GM18502 (cell line): Measurements from ENCODE around the gene KIAA0513.

ENCODE experiments used
- ATAC-seq: cut with Tn5 transposase; IDR thresholded peaks from one replicate; pipeline ENCODE4 v1.9.1; 2021; ENCODE audit warnings: mild to moderate bottlenecking; ENCODE audit not compliant: unreplicated experiment, poor library complexity

KIAA0513 gene

DNA sequence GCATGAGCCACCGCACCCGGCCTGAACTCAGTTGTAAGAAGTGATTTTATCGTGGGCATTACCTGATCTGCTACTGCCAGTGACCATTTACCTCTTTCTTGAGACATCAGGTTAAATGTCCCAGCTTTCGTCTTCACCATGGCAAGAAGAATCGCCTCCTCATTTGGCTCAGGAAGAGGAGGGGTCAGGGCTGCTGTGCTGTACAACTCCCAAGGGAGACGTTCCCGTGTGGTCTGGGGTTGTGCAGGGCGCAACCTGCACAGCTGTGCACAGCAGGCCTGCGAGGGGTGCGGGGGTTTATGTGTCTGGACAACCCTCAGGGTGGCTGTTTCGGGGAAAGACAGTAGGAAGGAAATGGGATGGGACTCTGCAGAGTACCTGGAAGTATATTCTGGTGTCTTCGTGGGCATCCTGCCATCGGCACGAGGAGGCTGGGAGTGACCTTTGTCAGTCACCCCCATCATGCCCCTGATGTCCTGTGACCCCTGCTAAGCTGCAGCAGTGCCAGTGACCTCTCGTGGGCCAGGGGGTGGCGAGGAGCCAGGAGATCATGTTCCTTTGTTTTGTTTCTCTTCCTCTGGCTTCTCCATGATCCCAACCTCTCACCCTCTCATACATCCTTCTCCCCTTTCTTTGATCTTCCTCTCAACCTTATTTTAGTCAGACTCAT, 57.4 kb downstream of the KIAA0513 start:
- ATAC-seq, result no peak

DNA sequence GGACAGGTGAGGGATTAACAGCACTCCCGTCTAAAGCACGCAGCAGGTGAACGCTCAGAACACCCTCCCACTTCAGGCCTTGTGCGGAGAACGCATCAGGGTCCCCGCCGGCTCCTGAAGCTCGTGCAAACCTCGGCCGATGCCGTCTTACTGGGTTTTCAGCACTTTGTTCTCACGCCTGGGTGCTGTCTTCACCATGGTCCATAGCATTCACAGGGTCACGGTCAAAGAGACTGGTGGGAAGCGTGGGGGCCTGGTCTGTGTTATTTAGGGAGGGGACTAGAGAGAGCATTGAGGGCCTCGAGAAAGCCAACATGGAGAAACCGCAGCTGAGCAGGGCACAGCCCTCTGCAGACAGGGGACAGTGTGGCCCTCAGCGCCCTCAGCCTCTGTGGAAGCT, 58.1 kb downstream of the KIAA0513 start:
- no peak for ATAC-seq

DNA sequence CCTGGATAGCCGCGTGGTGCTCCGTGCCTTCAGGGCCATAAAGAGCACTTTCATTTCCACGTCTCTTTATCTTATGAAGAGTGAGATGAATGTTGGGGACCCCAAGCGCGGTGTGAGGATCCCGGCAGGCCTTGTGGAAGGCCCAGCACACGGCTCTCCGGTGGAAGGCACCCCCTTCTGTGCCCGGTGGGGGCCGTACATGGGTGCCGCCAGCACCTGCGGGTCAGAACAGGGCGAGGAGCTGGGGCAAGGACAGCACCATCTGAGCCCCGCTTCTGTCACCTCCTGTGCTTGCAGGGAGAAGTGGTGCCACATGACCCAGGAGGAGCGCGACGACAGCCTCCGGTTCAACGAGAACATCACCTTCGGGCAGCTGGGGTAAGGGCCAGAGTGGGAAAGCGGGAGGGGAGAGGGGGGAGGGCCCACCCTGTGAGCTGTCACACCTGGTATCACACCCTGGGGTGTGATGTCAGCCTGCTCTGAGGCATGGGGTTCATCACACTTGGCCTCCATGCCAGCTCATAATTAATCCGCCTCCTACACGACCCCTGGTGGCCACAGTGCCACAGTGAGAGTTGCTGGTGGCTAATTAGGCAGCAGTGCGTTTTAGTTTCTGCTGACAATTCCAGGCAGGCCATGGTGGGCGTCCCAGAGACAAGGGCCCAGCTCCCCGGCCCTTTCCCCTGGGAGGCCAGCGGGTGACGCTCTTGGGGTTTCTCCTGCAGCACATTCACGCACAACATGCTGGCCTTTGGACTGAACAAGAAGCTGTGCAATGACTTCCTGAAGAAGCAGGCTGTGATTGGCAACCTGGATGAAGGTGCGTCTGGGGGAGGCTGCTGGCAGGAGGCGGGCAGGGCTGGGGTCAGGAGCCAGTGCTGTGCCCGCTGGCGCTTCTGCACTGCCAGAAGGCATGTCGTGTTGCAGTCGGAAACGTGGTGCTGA, 59.0 kb downstream of the KIAA0513 start:
- peak; percentile 69 for ATAC-seq

DNA sequence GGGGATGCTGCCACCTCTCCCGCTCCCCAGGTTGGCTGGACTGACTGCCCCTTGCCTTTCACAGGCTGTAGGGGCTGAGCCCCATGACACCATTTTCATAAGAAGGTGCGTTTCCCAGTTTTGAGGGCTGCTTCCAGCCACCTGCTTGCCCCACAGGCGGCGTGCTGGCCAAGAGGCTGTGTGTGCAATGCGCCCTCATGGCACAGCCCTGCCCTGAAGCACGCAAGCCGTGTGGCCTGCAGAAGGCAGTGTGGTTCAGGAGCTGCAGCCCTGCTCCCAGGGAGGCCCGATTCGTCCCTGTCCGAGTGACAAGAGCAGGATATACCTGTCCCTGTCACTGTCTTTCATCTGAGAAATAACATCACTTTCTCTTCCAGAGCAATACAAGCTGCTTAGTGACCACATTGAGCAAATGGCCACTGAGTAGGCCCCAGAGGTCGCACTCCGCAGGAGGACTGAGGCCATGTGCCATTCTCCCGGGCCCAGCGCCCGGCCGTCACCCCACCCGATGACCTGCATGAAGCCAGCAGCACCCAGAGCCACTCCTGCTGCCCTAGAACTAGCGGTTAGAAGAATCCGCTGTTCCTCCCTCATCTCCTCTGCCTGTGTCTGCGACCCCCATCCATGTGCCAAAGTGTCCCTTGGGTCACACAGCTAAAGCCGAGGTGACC, 60.4 kb downstream of the KIAA0513 start:
- ATAC-seq, result no peak

- no peak for ATAC-seq
These were observed 61.1 kb downstream of the KIAA0513 start for GRCh38 chr16:85088570-85089199.

GRCh38 chr16:85089525-85089924, 61.9 kb downstream of the KIAA0513 start:
- ATAC-seq, result no peak

GRCh38 chr16:85090181-85090580, 62.6 kb downstream of the KIAA0513 start:
- ATAC-seq, result no peak

DNA sequence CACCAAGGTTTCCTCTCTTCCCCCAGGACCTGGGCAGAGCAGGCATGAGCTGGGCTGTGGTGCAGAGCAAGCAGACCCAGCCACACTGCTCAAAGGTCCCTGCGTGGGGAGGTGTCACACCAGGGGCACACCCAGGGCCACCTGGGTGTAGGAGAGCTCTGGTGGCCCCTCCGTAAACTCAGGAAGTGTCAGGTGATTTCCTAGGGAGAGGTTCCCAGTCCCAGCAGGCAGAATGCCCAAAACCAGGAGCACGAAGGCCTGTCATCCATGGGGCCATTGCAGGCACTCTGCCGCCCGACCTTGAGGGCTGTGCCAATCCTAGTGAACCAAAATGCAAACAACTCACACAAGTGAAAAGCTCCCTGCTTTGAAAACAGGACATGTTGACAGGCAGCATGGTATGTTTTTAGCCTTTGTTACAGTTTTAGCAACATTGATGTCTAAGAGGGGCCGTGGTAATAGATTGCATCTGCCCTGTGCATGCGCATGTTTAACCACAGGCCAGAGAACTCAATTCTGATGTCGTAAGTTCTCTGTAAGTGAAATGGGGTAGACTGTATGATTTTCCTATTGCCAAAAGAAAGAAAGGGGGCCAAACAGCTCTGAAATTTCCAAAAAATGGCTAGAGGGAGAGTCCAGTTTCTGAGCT, 63.4 kb downstream of the KIAA0513 start:
- ATAC-seq, result no peak

GRCh38 chr16:85091522-85091910, 63.9 kb downstream of the KIAA0513 start:
- no peak for ATAC-seq

DNA sequence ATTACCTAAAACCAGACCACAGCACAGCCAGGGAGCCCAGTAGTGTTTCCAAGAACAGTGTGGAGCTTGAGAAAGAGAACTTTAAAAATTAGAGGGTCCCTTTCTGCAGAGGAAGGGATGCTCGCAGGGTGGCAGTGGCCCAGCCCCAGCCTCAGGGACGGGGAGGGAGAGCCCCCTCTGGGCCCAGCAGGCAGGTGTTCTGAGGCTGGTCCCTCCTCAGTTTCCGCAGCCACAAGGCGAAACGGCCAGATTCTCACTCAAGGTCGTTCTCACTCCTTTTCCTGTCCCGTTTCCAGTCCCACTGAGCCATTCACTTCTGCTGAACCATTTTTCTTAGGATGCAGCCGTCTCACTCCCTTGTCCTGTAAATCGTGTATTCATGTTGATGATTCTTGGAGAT, 64.7 kb downstream of the KIAA0513 start:
- ATAC-seq, result no peak

DNA sequence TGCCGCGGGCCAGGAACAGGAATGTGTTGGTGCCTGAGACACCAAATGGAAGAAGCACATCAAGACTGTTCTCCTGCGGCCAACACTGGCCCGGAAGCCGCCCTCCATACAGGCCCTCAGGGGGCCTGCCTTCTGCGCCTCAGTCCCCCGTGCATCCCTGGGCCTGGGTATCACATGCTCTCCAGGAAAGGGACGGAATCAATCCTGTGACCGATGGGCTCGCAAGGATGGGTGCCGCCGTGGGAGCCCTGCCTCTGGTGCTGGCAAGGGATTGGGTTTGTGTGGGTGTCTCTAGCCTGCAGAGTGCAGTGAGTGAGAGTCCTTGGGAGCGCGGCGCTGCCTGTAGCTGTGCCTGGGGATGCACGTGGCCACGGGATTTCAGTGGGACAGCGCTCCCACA, 65.3 kb downstream of the KIAA0513 start:
- no peak for ATAC-seq

DNA sequence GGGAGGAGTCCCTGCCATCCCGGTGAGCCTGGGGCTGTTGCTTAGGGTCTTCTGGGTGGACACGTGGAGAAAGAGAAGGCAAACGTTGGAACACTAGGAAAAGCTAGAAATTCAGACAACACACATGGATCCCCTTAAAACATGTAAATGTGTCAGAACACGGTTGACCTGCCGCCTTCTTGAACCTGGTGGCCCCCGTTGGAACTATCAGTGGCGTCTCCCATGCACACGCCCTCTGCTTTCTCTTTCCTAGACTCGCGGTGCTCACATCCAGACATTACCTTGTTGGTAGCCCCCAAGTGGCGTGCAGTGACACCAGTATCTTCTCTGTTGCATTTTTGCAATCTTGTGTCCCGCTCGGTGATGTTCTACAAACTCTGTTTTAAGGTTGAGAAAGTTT, 66.1 kb downstream of the KIAA0513 start:
- ATAC-seq, result no peak

DNA sequence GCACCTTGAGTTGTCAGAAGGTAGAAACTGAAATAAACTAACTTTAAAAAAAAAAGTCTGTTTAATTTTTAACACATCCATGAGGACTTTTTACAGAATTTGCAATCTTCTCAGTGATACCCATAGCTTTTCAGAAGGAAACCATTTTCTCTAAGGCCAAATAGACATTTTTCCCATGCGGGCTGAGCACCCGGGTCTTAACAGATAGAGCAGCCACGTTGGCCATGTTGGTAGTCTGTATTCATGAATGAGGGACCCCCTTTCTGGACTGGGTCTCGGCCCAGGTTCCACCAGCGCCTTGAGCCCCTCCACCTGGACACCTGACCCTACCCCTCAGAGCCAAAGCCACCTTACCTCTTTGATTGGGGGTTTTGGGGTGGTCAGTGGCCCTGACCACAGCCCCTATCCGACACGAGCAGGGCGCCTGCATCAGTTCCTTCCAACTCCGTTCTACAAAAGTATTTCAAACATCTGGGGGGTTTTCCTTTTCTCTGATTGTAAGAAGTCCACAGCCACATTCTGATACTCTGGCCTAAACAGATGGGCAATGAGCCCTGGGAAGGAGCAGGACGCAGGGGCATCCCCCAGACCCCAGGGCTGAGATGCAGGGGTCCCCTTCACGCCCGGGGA, 66.7 kb downstream of the KIAA0513 start:
- no peak for ATAC-seq

DNA sequence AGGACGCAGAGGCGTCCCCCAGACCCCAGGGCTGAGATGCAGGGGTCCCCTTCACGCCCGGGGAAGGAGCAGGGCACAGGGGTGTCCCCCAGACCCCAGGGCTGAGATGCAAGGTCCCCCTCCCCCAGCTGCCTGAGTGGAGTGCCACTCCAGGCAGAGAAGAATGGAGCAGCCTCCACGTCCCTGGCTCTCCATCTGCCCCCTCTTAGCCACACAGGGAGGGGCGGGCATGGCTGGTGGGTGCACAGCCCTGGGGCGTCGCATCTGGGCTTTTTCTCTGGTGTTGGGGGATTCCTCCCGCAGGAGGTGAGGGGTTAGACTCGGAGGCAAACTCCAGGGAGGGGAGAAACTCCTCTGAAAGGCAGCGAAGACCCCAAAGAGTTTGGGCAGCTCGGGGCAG, 67.2 kb downstream of the KIAA0513 start:
- no peak for ATAC-seq

- no peak for ATAC-seq
These were observed 69.3 kb downstream of the KIAA0513 start for GRCh38 chr16:85096921-85097320.

- ATAC-seq, result no peak
These were observed 71.0 kb downstream of the KIAA0513 start for GRCh38 chr16:85098565-85098964.

DNA sequence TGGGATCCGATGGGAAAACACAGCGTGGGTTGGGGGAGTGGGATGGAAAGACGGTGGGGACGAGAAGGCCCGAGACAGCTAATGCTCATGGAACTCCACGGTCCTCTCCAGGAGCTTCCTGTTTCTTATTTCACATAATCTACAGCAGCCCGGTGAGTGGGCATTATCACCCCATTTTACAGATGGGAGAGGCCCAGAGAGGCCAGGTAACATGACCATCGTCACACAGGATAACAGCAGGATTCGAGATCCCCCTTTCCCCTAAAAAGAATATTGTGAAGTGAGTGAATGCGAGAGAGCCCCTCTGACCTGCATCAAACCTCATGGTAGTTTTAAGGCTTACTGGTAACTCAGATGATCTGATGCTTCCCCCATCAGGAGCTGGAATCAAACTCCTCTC, 72.7 kb downstream of the KIAA0513 start:
- ATAC-seq, result no peak

- no peak for ATAC-seq
These were observed 74.5 kb downstream of the KIAA0513 start for GRCh38 chr16:85101956-85102630.
